Thoracic aorta (tissue), 2 donors: ENCODE results near the gene INSL6. TPM values are rescaled to one million over a fixed set of nuclear protein-coding genes. Genes with fewer than 3 reads are reported as not detected.

ENCODE experiments used
- ATAC-seq: fragments of 150-250 bp; one replicate; pipeline ENCODE4 v1.8.0; 2017; ENCODE audit warnings: low read depth; ENCODE audit not compliant: insufficient number of reproducible peaks, low FRiP score
- DNase-seq: peaks from one replicate; pipeline ENCODE4 v3.0.0-alpha.2; 2020; ENCODE audit warnings: low spot score
- H3K27ac ChIP-seq, 2 donors: fragments of 200-600 bp; sonication (generic); 1 replicate in 1 of 2; 2 replicates in 1 of 2; pipeline ENCODE4 v1.5.1; 2016; ENCODE audit warnings: mild to moderate bottlenecking in 2 of 2, moderate library complexity in 2 of 2
- H3K27me3 ChIP-seq: fragments of 200-600 bp; sonication (generic); replicated peaks from 2 replicates; pipeline ENCODE4 v1.6.0; 2016; ENCODE audit warnings: mild to moderate bottlenecking; ENCODE audit not compliant: insufficient read depth
- H3K36me3 ChIP-seq: fragments of 200-600 bp; sonication (generic); one replicate; pipeline ENCODE4 v1.5.1; 2016
- H3K4me1 ChIP-seq, 2 donors: fragments of 200-600 bp; sonication (generic); 1 replicate in 1 of 2; 2 replicates in 1 of 2; pipeline versions ENCODE4 v1.5.1 to v1.6.0; 2016; ENCODE audit warnings: low read depth in 2 of 2, mild to moderate bottlenecking in 1 of 2; ENCODE audit not compliant: control insufficient read depth in 1 of 2
- H3K4me3 ChIP-seq: fragments of 200-600 bp; sonication (generic); 2 replicates; pipeline ENCODE4 v1.5.1; 2016; ENCODE audit warnings: mild to moderate bottlenecking
- H3K9me3 ChIP-seq: fragments of 200-600 bp; sonication (generic); 2 replicates; pipeline ENCODE4 v1.5.1; 2016
- total RNA-seq, 2 donors: library from RNA; depleted of rRNA; stranded (reverse); fragments of >200 nt; gene quantifications; one replicate each; pipeline versions ENCODE4 v1.1.0 to v1.2.3, GENCODE V29; 2016
- TF ChIP-seq, protein P1 (sequence below): fragments of 200-600 bp; sonication (generic); IDR thresholded peaks from one replicate; pipeline ENCODE4 v1.5.1; 2019; ENCODE audit warnings: antibody characterized with exemption

INSL6 gene, protein sequence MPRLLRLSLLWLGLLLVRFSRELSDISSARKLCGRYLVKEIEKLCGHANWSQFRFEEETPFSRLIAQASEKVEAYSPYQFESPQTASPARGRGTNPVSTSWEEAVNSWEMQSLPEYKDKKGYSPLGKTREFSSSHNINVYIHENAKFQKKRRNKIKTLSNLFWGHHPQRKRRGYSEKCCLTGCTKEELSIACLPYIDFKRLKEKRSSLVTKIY
- not detected for total RNA-seq

DNA sequence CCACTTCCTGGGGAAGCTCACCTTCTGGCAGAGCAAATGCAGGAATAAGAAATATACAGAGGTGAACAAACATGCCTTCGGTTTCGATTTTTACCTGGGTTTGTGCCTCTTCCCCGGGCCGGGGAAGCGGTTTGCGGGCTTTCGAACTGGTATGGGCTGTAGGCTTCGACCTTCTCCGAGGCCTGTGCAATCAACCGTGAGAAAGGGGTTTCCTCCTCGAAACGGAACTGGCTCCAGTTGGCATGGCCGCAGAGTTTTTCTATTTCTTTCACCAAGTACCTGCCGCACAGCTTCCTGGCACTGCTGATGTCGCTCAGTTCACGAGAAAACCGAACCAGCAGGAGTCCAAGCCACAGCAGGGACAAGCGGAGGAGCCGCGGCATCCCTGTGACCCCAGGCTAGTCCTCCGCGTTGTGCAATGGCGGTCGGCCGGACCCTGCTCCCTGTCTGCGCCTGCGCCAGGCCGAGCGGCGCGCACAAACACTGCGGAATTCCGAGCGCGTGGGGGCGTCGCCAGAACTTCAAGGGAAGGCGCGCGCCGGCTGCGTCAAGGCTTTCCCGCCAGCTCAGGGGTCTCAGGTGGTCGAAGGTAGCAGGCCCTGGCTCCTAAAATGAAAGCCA, at the start of gene INSL6:
INSL6 (minus strand) TSS at position 420 of the 621 bp plus-strand sequence; CDS start at position 383, 37 bp downstream.
- H3K9me3 ChIP-seq: peaks cover 3% of the 10 kb centered on the region
- H3K4me3 ChIP-seq: no peak within 1 kb of the TSS
- H3K27ac ChIP-seq: no peak within 1 kb of the TSS
- no peaks in the 10 kb centered on the region for H3K36me3 ChIP-seq
- H3K27me3 ChIP-seq: no peaks in the 10 kb centered on the region
- DNase-seq (no peak), ATAC-seq (no peak)
- TF ChIP-seq, protein P1, sequence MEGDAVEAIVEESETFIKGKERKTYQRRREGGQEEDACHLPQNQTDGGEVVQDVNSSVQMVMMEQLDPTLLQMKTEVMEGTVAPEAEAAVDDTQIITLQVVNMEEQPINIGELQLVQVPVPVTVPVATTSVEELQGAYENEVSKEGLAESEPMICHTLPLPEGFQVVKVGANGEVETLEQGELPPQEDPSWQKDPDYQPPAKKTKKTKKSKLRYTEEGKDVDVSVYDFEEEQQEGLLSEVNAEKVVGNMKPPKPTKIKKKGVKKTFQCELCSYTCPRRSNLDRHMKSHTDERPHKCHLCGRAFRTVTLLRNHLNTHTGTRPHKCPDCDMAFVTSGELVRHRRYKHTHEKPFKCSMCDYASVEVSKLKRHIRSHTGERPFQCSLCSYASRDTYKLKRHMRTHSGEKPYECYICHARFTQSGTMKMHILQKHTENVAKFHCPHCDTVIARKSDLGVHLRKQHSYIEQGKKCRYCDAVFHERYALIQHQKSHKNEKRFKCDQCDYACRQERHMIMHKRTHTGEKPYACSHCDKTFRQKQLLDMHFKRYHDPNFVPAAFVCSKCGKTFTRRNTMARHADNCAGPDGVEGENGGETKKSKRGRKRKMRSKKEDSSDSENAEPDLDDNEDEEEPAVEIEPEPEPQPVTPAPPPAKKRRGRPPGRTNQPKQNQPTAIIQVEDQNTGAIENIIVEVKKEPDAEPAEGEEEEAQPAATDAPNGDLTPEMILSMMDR: no peak
- H3K4me1 ChIP-seq: peaks cover 0 to 5% of the 10 kb centered on the region in 2 donors

DNA sequence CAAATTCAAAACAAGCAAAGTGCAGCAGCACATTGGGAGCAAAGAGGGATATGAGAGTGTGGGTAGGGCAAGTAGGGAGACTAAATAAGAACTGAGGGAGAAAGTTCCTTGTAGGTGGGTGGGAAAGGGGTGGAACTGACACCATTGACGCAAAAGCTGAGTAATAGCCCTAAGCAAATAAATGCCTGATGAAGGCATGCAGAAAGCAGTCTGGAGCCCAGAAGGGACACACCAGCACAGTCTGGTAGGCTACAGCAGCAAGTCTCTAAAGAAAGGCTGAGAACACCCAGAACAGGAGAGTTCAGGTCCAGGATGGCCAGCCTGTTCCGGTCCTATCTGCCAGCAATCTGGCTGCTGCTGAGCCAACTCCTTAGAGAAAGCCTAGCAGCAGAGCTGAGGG, 45.8 kb upstream of the INSL6 start, which contains the start of gene INSL4:
INSL4 (plus strand) TSS at position 208 of the 400 bp plus-strand sequence; CDS start at position 313, 105 bp downstream.
- no peak within 1 kb of the TSS for H3K27ac ChIP-seq
- DNase-seq: no peak
- no peaks in the 10 kb centered on the region for H3K36me3 ChIP-seq
- no peak for ATAC-seq
- TF ChIP-seq, protein P1: no peak
- peaks cover 2% of the 10 kb centered on the region for H3K9me3 ChIP-seq
- H3K27me3 ChIP-seq: no peaks in the 10 kb centered on the region
- no peak within 1 kb of the TSS for H3K4me3 ChIP-seq
- H3K4me1 ChIP-seq: no peaks in the 10 kb centered on the region

DNA sequence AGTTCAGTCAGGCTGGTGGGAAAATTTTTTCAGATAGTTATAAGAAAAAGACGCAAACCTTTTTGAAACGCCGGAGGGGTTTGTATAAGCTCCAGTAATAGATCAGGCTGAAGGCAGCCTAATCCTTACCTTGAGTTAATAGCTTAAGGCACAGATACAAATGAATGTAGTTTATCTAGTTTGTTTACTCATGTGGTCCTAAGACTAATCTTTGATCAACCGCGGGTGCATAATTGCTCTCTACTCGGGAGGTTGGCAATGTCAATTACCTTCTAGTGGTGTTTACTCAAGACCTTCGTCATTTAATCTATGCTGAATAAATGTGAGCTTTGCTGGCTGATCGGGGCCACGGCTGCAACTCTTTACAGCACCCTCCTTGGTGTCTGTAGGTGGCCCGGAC, 45.1 kb upstream of the INSL6 start:
- TF ChIP-seq, protein P1: no peak
- H3K27me3 ChIP-seq: no peaks in the 10 kb centered on the region
- no peak overlapping the region for H3K4me3 ChIP-seq
- H3K9me3 ChIP-seq: peaks cover 5% of the 10 kb centered on the region
- H3K27ac ChIP-seq: no peak overlapping the region
- no peaks in the 10 kb centered on the region for H3K4me1 ChIP-seq
- no peaks in the 10 kb centered on the region for H3K36me3 ChIP-seq
- ATAC-seq (no peak), DNase-seq (no peak)

DNA sequence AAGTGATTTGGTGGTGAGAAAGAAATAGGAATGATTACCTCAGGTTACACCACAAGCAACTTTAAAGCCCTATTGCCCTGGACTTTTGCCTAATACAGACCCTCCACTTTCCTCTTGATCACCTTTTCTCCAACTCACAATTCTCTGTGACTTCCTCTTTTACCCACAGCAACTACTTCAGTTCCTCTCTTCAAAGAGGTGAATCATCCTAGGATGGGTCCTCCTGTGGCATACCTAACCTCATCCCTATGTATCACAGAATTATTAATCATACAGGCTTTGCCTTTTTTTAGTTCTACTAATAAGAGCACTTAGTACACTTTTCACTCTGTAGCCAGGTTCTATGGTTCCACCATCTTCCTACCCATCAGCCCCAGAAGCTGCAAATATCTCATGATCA, 19.6 kb upstream of the INSL6 start:
- Histone ChIP-seq H3K4me1 (no peaks in the 10 kb centered on the region), H3K9me3 (no peaks in the 10 kb centered on the region), H3K36me3 (no peaks in the 10 kb centered on the region), H3K4me3 (no peak overlapping the region), H3K27ac (no peak overlapping the region), H3K27me3 (no peaks in the 10 kb centered on the region)
- ATAC-seq: no peak
- no peak for DNase-seq
- TF ChIP-seq, protein P1: no peak

DNA sequence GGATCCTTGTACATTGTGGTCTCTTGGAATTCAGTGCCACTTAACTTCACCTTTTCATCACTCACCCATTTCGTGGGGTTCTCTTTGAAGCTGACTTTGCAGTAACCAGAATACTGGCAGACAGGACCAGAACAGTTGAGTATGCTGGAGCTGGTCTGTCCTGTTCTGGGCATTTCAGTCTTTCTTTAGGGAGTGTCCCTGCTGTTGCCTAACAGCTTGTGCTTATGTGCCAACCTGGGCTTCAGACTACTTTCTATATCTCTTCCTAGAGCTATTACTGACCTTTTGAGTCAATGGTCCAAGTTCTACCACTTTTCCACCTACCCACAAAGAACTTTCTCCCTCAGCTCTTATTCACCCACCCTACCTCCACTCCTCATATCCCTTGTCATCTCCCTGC, 10.0 kb upstream of the INSL6 start:
- no peak for DNase-seq
- no peaks in the 10 kb centered on the region for H3K9me3 ChIP-seq
- TF ChIP-seq, protein P1: no peak
- no peak for ATAC-seq
- H3K27ac ChIP-seq: no peak overlapping the region
- H3K27me3 ChIP-seq: no peaks in the 10 kb centered on the region
- no peak overlapping the region for H3K4me3 ChIP-seq
- H3K36me3 ChIP-seq: no peaks in the 10 kb centered on the region
- H3K4me1 ChIP-seq: no peaks in the 10 kb centered on the region
